Vagina (tissue), 2 donors: ENCODE results near the gene APOL3.
"Not testable (repeated sequence)": the region's sequence is repeated elsewhere in the genome, so short reads cannot be mapped to it uniquely, and the experiment has no call there.

ENCODE experiments used
- CTCF ChIP-seq, 3 experiments: fragments of 450-650 bp in 2 of 3; fragments of 200-600 bp in 1 of 3; sonication (generic) in 1 of 3; IDR thresholded peaks; one replicate each; pipeline ENCODE4 v1.5.1; 2017 to 2019; ENCODE audit warnings: antibody characterized with exemption in 3 of 3, mild to moderate bottlenecking in 2 of 3, moderate library complexity in 2 of 3
- POLR2A ChIP-seq, 2 donors: fragments of 450-650 bp; IDR thresholded peaks; one replicate each; pipeline ENCODE4 v1.6.1; 2017; ENCODE audit warnings: antibody characterized with exemption in 2 of 2, mild to moderate bottlenecking in 2 of 2, moderate library complexity in 2 of 2
- POLR2AphosphoS5 ChIP-seq, 2 donors: sonication (generic); formaldehyde crosslinking; IDR thresholded peaks; one replicate each; pipeline ENCODE4 v1.9.0; 2017; ENCODE audit warnings: antibody characterized with exemption in 2 of 2, mild to moderate bottlenecking in 2 of 2, low read depth in 1 of 2; ENCODE audit not compliant: insufficient read depth in 1 of 2

GRCh38 chr22:36138709-36139108 lies 21.8 kb downstream of the APOL3 start:
- TF ChIP-seq POLR2A (IDR thresholded peaks at IDR 0.05); CTCF (IDR thresholded peaks at IDR 0.05); POLR2AphosphoS5 (IDR thresholded peaks at IDR 0.05; ENCODE audit: insufficient read depth in 1 of 2, low read depth in 1 of 2): not testable (repeated sequence)
